AG09309 (cell line): ENCODE measurements around the gene TANK.

Source experiments
- DNase-seq: peaks from one replicate; pipeline ENCODE4 v3.0.0-alpha.2; 2010; ENCODE audit warnings: low read depth
- H3K4me3 ChIP-seq: 2 replicates; pipeline ENCODE4 v1.5.1; 2011; ENCODE audit warnings: mild to moderate bottlenecking, low read depth, low read length, moderate library complexity; ENCODE audit not compliant: control insufficient read depth
- TF ChIP-seq, protein P1 (sequence below): IDR thresholded peaks from 2 replicates; pipeline ENCODE4 v1.5.1; 2011; ENCODE audit warnings: mild to moderate bottlenecking, low read depth, low read length, inconsistent platforms; ENCODE audit not compliant: insufficient read depth, control insufficient read depth; ENCODE audit errors: missing control alignments

TANK gene

DNA sequence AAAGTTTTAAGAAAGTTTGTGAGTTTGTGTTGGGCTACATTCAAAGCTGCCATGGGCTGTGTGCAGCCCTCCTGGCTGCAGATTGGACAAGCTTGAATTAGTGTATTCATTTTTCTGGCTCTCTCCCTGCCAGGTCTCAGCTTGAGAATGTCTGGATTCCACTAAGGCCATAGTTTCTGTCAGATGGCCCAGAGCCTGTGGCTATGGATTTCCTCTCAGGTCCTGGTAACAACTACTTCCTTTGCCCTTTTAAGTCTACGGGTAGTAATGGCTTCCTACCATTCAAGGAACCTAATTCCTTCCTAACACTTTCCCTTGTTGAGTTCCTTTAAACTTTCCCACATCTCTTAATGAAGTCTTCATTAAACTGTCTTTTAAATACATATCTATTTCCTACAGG lies 123.7 kb downstream of the TANK start:
- DNase-seq, result no peak
- TF ChIP-seq, protein P1, sequence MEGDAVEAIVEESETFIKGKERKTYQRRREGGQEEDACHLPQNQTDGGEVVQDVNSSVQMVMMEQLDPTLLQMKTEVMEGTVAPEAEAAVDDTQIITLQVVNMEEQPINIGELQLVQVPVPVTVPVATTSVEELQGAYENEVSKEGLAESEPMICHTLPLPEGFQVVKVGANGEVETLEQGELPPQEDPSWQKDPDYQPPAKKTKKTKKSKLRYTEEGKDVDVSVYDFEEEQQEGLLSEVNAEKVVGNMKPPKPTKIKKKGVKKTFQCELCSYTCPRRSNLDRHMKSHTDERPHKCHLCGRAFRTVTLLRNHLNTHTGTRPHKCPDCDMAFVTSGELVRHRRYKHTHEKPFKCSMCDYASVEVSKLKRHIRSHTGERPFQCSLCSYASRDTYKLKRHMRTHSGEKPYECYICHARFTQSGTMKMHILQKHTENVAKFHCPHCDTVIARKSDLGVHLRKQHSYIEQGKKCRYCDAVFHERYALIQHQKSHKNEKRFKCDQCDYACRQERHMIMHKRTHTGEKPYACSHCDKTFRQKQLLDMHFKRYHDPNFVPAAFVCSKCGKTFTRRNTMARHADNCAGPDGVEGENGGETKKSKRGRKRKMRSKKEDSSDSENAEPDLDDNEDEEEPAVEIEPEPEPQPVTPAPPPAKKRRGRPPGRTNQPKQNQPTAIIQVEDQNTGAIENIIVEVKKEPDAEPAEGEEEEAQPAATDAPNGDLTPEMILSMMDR, result no peak

More for the DNA sequence above, 123.7 kb downstream of the TANK start:
- H3K4me3 ChIP-seq, result no peak overlapping the region
